ENCODE results near the gene RUNDC1. TPM values are rescaled to one million over a fixed set of nuclear protein-coding genes. Genes with fewer than 3 reads are reported as not detected.
A peak's percentile ranks its signal among the peaks of the same experiment; 100 is the strongest.
"Not testable (repeated sequence)": the region's sequence is repeated elsewhere in the genome, so short reads cannot be mapped to it uniquely, and the experiment has no call there.

The RUNDC1 gene
- total RNA-seq, 4 donors from 2014 or later: 13.9 to 18.9 (median 16.2) TPM

GRCh38 chr17:42953669-42954068 is 26.7 kb upstream of the RUNDC1 start:
- 75% methylated on average over 1 of the region's 1 CpG for WGBS
- no peaks in the 10 kb centered on the region for H3K9me3 ChIP-seq
- H3K27me3 ChIP-seq: no peaks in the 10 kb centered on the region
- peaks cover 96% of the 10 kb centered on the region for H3K36me3 ChIP-seq
- DNase-seq (ENCODE audit: low spot score in 2 of 2): no peak
- H3K4me3 ChIP-seq: no peak overlapping the region
- H3K4me1 ChIP-seq: no peaks in the 10 kb centered on the region
- TF ChIP-seq, protein P1, sequence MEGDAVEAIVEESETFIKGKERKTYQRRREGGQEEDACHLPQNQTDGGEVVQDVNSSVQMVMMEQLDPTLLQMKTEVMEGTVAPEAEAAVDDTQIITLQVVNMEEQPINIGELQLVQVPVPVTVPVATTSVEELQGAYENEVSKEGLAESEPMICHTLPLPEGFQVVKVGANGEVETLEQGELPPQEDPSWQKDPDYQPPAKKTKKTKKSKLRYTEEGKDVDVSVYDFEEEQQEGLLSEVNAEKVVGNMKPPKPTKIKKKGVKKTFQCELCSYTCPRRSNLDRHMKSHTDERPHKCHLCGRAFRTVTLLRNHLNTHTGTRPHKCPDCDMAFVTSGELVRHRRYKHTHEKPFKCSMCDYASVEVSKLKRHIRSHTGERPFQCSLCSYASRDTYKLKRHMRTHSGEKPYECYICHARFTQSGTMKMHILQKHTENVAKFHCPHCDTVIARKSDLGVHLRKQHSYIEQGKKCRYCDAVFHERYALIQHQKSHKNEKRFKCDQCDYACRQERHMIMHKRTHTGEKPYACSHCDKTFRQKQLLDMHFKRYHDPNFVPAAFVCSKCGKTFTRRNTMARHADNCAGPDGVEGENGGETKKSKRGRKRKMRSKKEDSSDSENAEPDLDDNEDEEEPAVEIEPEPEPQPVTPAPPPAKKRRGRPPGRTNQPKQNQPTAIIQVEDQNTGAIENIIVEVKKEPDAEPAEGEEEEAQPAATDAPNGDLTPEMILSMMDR (IDR thresholded peaks at IDR 0.05): no peak
- TF ChIP-seq EP300 (IDR thresholded peaks at IDR 0.05): no peak
- no peak for TF ChIP-seq POLR2AphosphoS5 (IDR thresholded peaks at IDR 0.05)
- no peak for TF ChIP-seq POLR2A (IDR thresholded peaks at IDR 0.05)
- no peak overlapping the region for H3K27ac ChIP-seq

DNA sequence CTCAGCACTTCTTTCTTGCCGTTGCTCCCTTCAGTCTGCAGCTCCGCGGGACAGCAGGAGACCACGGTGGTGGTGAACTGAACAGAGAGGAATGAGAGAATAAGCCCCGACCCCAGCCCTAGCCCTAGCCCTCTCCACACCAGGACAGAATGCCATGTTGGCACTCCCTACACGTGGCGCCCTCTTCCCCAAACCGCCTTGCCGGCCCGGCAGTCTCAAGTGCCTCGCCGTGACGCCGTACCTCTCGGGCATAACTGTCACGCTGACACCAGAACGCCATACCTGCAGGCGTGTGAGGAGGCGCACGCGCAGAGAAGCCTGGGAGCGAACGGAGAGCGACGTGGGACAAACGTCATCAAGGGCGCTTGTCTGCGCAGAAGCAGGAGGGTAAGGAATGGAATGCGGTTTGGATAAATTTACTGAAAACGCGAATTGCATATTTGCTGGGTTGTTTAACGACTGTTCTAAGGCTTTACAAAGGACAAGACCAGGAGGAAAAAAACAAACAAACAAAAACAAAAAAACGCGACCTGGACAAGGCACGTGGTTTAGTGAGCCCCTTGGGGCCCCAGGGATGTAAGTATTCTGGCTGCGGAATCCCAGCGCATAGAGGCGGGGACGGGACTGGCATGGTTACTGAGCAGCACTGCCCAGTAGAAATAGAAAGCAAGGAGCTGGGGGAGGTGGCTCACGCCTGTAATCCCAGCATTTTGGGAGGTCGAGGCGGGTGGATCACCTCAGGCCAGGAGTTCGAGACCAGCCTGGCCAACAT is 16.0 kb upstream of the RUNDC1 start, which contains the start of gene AARSD1:
AARSD1 (minus strand) TSS at position 294 of the 772 bp plus-strand sequence; CDS start at position 280, 14 bp downstream.
- H3K27ac ChIP-seq: peak within 1 kb of the TSS; percentile 73
- TF ChIP-seq POLR2A (IDR thresholded peaks at IDR 0.05) (peak; percentile 33 to 35), POLR2AphosphoS5 (IDR thresholded peaks at IDR 0.05) (peak in 2 of 3 donors; percentile 64 to 96), EP300 (IDR thresholded peaks at IDR 0.05) (peak; percentile 12)
- TF ChIP-seq, protein P1 (IDR thresholded peaks at IDR 0.05): no peak
- peaks cover 36% of the 10 kb centered on the region for H3K36me3 ChIP-seq
- peaks cover 17% of the 10 kb centered on the region for H3K4me1 ChIP-seq
- 2% methylated on average over 43 of the region's 43 CpGs for WGBS
- no peaks in the 10 kb centered on the region for H3K9me3 ChIP-seq
- DNase-seq (ENCODE audit: low spot score in 2 of 2): peak; percentile 92
- peak within 1 kb of the TSS; percentile 70 for H3K4me3 ChIP-seq
- no peaks in the 10 kb centered on the region for H3K27me3 ChIP-seq

GRCh38 chr17:42967925-42968324 is 12.4 kb upstream of the RUNDC1 start:
- H3K36me3 ChIP-seq: no peaks in the 10 kb centered on the region
- no peaks in the 10 kb centered on the region for H3K9me3 ChIP-seq
- H3K27ac ChIP-seq: no peak overlapping the region
- H3K4me3 ChIP-seq: no peak overlapping the region
- no peak for DNase-seq (ENCODE audit: low spot score in 2 of 2)
- TF ChIP-seq POLR2AphosphoS5 (IDR thresholded peaks at IDR 0.05): no peak
- TF ChIP-seq, protein P1 (IDR thresholded peaks at IDR 0.05): no peak
- TF ChIP-seq POLR2A (IDR thresholded peaks at IDR 0.05): no peak
- no peak for TF ChIP-seq EP300 (IDR thresholded peaks at IDR 0.05)
- WGBS: 85% methylated on average over 1 of the region's 1 CpG
- H3K4me1 ChIP-seq: peaks cover 14% of the 10 kb centered on the region
- H3K27me3 ChIP-seq: no peaks in the 10 kb centered on the region

GRCh38 chr17:42969001-42969581 is 11.3 kb upstream of the RUNDC1 start:
- DNase-seq (ENCODE audit: low spot score in 2 of 2): no peak
- no peak for TF ChIP-seq POLR2A (IDR thresholded peaks at IDR 0.05)
- TF ChIP-seq, protein P1 (IDR thresholded peaks at IDR 0.05): no peak
- no peak for TF ChIP-seq POLR2AphosphoS5 (IDR thresholded peaks at IDR 0.05)
- TF ChIP-seq EP300 (IDR thresholded peaks at IDR 0.05): no peak
- no peak overlapping the region for H3K27ac ChIP-seq
- peaks cover 5% of the 10 kb centered on the region for H3K4me1 ChIP-seq
- no peak overlapping the region for H3K4me3 ChIP-seq
- WGBS: 38% methylated on average over 5 of the region's 5 CpGs
- H3K27me3 ChIP-seq: no peaks in the 10 kb centered on the region
- H3K9me3 ChIP-seq: no peaks in the 10 kb centered on the region
- H3K36me3 ChIP-seq: no peaks in the 10 kb centered on the region

GRCh38 chr17:42971589-42971988 is 8.8 kb upstream of the RUNDC1 start:
- Histone ChIP-seq H3K27me3 (no peaks in the 10 kb centered on the region), H3K27ac (no peak overlapping the region), H3K9me3 (no peaks in the 10 kb centered on the region), H3K4me1 (no peaks in the 10 kb centered on the region), H3K36me3 (no peaks in the 10 kb centered on the region), H3K4me3 (no peak overlapping the region)
- WGBS: 90% methylated on average over 5 of the region's 5 CpGs
- DNase-seq (ENCODE audit: low spot score in 2 of 2): no peak
- no peak for TF ChIP-seq POLR2AphosphoS5 (IDR thresholded peaks at IDR 0.05)
- no peak for TF ChIP-seq POLR2A (IDR thresholded peaks at IDR 0.05)
- TF ChIP-seq, protein P1 (IDR thresholded peaks at IDR 0.05): no peak
- no peak for TF ChIP-seq EP300 (IDR thresholded peaks at IDR 0.05)

- not testable (repeated sequence) for H3K4me3 ChIP-seq; H3K27ac ChIP-seq; H3K36me3 ChIP-seq; H3K27me3 ChIP-seq; H3K4me1 ChIP-seq; DNase-seq (ENCODE audit: low spot score in 2 of 2); H3K9me3 ChIP-seq
- WGBS: 38% methylated on average over 5 of the region's 18 CpGs
These were observed 7.0 kb upstream of the RUNDC1 start for GRCh38 chr17:42973323-42973722.
